GM21515 (cell line): ENCODE data around the gene GUCA2B.

Experiments
- ATAC-seq: cut with Tn5 transposase; IDR thresholded peaks from one replicate; pipeline ENCODE4 v1.9.1; 2021; ENCODE audit not compliant: unreplicated experiment

The GUCA2B gene

GRCh38 chr1:42152907-42153600, at the start of gene GUCA2B:
Gene GUCA2B, plus strand, starts transcription at chr1:42153410. Its CDS starts 41 bp downstream, at chr1:42153451.
- ATAC-seq: no peak

GRCh38 chr1:42105025-42105424, 48.2 kb upstream of the GUCA2B start:
- ATAC-seq: no peak

GRCh38 chr1:42108309-42108708, 44.9 kb upstream of the GUCA2B start:
- no peak for ATAC-seq

- ATAC-seq: no peak
Measured at GRCh38 chr1:42109600-42109999, 43.6 kb upstream of the GUCA2B start.

- no peak for ATAC-seq
Measured at GRCh38 chr1:42114229-42114628, 39.0 kb upstream of the GUCA2B start.

DNA sequence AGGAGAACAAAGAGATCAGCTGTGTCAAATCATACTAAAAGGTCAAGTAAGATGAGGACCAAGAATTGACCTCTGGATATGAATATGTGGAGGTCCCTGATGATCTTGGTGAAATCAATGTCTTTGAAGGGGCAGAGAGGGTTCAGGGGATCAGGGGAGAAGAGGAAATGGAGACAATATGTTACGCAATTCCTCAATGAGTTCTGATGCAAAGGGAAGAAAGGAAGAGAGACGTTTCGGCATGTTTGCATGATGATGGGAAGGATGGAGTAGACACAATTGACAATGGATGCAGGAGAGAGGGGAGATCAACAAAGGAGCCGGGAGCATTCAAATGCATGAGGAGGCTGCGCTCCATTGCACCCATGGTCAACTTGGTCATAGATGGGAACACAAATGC, 36.0 kb upstream of the GUCA2B start:
- ATAC-seq: no peak

DNA sequence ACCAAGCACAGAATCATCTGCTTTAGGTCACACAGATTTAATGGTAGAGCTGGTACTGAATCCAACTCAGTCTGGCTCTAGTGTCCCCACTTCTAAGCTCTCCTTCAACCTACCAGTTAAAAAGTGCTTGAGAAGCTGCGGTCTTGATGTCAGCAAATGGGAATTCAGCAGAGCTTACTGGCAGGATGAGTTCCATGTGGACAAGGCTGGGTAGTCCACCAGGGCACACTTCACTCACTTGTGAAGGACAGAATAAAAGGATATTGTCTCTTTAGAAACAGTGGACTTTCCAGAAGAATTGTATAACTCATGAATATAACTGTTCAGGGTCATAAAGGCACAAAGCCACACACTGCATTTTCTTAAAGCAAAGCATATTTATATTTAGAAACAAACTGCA, 35.1 kb upstream of the GUCA2B start:
- ATAC-seq: no peak

GRCh38 chr1:42122408-42122807, 30.8 kb upstream of the GUCA2B start:
- ATAC-seq: no peak

GRCh38 chr1:42125552-42125951, 27.7 kb upstream of the GUCA2B start:
- no peak for ATAC-seq

DNA sequence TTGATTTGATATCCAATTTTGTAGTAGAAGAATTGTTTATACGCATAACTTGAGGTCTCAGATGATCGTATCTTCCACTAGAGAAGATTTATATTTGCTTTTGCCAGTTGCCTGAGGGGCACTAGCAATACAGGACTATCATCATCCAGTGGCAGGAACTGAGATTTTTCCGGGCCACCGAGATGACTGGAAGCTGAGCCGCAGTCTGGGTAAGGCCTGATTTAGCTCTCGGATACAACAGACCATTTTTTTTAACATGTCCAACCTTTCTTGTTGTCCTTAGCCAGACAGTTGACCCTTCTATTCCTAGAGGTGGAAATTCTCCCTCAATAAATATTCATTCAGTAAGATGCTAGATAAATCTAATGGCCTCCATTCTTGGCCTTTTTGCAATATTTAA, 25.4 kb upstream of the GUCA2B start:
- ATAC-seq: no peak

GRCh38 chr1:42128499-42128898, 24.7 kb upstream of the GUCA2B start:
- no peak for ATAC-seq

DNA sequence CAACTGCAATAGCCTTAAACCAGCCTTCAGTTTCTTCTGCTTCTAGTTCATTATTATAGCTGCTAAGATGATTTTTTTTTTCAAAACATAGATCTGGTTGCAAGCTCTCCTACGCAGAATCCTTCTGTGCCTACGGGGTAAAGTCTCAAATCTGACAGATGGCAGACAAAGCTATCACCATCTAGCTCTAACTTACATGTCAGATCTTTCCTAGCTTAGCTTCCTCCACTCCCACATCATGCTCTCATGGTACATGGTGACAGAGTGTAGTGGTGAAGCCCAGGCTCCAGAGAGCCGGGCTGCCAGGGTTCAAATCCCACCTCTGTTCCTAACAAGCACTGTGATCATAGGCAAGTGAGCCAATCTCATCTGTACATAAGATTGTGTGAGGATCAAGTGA, 24.2 kb upstream of the GUCA2B start:
- ATAC-seq: no peak

DNA sequence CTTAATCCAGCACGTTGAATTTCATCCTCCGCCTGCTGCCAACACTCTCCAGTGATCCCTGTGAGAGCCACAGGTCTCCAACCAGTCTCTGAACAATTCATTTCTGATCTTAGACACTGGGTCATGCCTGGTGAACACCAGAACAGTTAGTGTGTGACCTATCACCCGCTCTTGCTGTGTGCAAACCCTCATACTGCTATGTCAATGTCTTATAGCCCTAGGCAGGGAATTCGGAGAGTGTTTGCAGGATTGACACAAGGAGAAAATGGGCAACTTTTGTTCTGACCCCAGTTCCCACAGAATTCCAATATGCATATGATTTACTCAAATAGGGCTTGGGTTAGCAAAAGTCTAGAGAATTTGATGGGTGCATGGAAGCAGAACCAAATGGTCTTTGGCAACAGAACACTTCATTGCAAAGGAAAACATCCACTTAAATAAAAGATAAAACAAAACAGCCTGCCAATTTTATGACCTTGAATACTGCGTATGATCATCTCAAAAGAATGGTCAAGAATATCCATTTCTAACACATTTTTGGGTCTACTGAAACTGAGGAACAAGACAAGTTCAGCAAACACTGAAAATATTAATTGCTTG, 23.0 kb upstream of the GUCA2B start:
- no peak for ATAC-seq

DNA sequence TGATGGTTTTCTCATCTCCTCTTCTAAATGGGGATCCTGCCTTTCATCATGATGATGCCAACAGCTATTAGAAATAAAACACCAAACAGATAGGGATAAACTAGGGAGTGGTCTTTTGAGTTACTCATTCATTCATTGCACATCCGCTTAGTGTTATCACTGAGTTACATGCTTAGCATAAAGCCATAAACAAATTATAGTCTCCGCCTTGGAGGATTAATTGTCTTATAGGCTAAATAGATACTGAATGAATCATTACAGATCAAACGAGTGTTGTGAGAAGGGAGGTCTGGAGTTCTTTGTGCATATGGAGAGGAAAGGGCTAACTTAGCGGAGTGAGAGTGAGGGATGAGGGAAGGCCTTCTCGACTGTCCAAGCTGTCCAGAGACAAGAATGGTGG, 19.8 kb upstream of the GUCA2B start:
- no peak for ATAC-seq

DNA sequence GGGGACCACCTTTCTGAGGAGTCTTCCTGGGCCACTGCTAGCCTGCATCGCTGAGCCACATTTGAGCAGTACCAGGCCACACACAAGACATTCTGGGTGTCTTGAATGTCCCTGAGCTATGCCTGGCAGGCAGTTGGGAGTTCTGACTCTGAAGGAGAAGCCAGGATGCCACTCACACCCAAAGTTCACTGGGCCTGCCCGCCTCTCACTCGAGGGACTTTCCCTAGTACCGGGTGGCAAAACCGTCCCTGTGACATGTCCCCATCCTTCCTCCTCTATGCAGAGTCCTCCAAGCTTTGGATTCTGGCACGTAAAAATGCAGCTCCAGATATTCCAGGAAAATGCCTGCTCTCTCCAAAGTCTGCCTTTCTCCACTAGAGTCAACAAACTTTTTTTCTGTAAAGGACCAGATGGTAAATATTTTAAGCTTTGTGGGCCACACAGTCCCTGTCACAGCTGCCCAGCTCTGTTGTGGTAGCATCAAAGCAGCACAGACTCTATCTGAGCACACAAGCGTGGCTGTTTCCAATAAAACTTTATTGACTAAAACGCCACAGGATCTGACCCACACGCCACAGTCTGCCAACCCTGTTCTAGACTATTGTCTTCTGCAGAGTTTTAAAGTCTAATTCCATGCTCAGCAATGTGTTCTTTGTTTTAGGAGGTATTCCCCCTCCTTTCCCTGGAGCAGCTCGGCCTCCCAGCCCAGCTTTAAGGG, 19.2 kb upstream of the GUCA2B start:
- no peak for ATAC-seq

- no peak for ATAC-seq
Measured at GRCh38 chr1:42135426-42135825, 17.8 kb upstream of the GUCA2B start.

GRCh38 chr1:42136466-42136865, 16.7 kb upstream of the GUCA2B start:
- no peak for ATAC-seq

GRCh38 chr1:42137766-42138165, 15.4 kb upstream of the GUCA2B start:
- no peak for ATAC-seq

DNA sequence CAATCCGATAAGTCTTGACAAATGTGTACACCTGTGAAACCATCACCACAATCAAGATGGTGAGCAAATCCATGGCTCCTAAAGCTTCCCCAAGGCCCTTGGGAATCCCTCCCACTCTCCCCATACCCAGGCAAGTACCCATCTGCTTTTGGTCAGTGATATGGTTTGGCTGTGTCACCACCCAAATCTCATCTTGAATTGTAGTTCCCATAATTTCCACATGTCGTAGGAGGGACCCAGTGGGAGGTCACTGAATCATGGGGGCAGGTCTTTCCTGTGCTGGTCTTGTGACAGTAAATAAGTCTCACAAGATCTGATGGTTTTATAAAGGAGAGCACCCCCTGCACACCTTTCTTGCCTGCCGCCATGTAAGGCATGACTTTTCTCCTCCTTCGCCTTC, 14.6 kb upstream of the GUCA2B start:
- ATAC-seq: no peak

GRCh38 chr1:42139444-42139843, 13.8 kb upstream of the GUCA2B start:
- ATAC-seq: no peak

GRCh38 chr1:42140191-42140590, 13.0 kb upstream of the GUCA2B start:
- ATAC-seq: no peak

- no peak for ATAC-seq
Measured at GRCh38 chr1:42141978-42142377, 11.2 kb upstream of the GUCA2B start.
